Measurements from ENCODE around the gene VKORC1L1.
"Not testable (repeated sequence)": the region's sequence is repeated elsewhere in the genome, so short reads cannot be mapped to it uniquely, and the experiment has no call there.

Gene VKORC1L1

DNA sequence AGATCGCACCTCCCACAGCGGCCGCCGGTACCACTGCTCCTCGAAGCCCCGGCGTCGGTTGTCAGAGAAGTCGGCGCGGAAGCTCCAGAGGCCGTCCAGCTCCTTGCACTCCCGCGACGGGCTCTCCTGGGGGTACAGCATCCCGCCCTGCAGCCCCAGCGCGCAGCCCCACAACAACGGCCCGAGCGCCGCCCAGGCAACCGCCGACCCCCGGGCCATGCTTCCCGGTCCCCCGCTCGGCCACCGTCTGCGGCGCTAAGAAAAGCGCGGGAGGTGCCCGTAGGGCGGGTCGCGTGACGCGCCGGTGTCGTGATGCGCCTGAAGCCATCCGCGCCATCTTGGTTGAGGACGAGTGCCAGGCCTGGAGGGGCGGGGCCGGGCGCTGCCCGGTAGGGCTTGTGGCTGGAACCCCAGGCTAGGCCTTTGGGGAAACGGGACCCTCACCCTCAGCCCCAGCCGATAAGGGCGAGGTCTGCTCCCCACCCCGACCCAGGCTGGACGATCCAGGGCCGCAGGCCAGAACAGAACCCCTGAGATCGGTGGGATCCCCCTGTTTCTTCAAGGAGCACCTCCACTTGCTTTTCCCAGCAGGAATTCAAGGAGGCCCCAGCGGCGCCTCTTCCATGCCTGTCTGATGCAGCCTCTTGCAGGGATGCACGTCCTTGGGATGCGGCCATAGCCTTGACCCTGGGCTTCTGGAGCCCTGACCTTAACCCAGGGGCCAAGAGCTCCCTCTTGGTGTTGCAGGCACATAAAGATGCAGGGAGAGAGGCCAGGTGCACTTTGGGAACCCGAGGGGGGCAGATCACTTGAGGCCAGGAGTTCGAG is 109.3 kb downstream of the VKORC1L1 start, which contains the start of gene GUSB:
Gene GUSB (minus strand): TSS at position 249 of the 828 bp plus-strand sequence. CDS start 30 bp downstream, at position 219.
- DNase-seq (ENCODE audit: low read depth), result peak; percentile 56
- H3K4me3 ChIP-seq (ENCODE audit: low read depth, low read length), result peak within 1 kb of the TSS; percentile 90
- TF ChIP-seq, protein P1, sequence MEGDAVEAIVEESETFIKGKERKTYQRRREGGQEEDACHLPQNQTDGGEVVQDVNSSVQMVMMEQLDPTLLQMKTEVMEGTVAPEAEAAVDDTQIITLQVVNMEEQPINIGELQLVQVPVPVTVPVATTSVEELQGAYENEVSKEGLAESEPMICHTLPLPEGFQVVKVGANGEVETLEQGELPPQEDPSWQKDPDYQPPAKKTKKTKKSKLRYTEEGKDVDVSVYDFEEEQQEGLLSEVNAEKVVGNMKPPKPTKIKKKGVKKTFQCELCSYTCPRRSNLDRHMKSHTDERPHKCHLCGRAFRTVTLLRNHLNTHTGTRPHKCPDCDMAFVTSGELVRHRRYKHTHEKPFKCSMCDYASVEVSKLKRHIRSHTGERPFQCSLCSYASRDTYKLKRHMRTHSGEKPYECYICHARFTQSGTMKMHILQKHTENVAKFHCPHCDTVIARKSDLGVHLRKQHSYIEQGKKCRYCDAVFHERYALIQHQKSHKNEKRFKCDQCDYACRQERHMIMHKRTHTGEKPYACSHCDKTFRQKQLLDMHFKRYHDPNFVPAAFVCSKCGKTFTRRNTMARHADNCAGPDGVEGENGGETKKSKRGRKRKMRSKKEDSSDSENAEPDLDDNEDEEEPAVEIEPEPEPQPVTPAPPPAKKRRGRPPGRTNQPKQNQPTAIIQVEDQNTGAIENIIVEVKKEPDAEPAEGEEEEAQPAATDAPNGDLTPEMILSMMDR (IDR thresholded peaks at IDR 0.05; ENCODE audit: control insufficient read depth, extremely low read depth, insufficient read depth), result no peak

DNA sequence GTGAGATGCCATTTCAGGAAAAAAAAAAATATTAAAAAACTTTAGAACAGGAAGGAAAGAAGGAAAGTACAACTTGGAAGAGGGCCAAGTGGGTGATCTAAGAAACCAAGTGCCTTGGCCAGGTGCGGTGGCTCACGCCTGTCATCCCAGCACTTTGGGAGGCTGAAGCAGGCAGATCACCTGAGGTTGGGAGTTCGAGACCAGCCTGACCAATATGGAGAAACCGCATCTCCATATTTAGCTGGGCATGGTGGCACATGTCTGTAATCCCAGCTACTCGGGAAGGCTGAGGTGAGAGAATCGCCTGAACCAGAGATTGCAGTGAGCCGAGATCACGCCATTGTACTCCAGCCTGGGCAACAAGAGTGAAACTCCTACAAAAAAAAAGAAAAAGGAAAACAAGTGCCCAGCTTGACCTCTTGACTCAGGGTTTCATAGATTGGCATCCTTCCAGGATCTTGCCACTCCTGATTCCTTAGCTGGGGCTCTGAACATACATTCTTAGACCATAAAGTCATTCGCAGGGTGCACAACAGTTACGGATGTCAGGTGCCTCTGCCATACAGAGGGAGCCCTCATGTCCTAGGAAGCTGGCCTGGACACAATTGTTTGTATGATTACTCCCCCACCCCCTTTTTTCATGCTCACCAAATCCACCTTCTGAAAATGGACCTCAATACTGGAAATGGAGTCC is 111.2 kb downstream of the VKORC1L1 start:
- DNase-seq (ENCODE audit: low read depth), result no peak
- no peak overlapping the region for H3K4me3 ChIP-seq (ENCODE audit: low read depth, low read length)
- TF ChIP-seq, protein P1 (IDR thresholded peaks at IDR 0.05; ENCODE audit: control insufficient read depth, extremely low read depth, insufficient read depth), result no peak

- no peak for DNase-seq (ENCODE audit: low read depth)
- TF ChIP-seq, protein P1 (IDR thresholded peaks at IDR 0.05; ENCODE audit: control insufficient read depth, extremely low read depth, insufficient read depth), result no peak
Observed at GRCh38 chr7:65988084-65988483, 115.2 kb downstream of the VKORC1L1 start.

GRCh38 chr7:65988503-65988902 is 115.6 kb downstream of the VKORC1L1 start:
- not testable (repeated sequence) for DNase-seq (ENCODE audit: low read depth); H3K4me3 ChIP-seq (ENCODE audit: low read depth, low read length)

More at GRCh38 chr7:65988084-65988483, 115.2 kb downstream of the VKORC1L1 start:
- H3K4me3 ChIP-seq (ENCODE audit: low read depth, low read length), result no peak overlapping the region

DNA sequence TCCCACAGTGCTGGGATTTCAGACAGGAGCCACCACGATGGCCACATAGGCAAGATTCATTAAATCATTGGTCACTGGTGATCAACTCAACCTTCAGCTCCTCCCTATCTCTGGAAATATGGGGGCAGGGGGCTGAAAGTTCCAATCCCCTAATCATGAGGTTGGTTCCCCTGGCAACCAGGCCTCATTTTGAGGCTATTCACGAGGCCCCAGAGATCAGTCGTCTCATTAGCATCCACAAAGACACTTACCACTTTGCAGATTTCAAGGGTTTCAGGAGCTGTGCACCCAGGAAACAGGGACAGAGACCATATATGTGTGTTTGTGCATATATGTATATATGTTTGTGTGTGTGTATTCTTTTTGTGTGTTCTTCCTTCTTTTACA is 116.8 kb downstream of the VKORC1L1 start:
- H3K4me3 ChIP-seq (ENCODE audit: low read depth, low read length), result no peak overlapping the region
- no peak for DNase-seq (ENCODE audit: low read depth)

GRCh38 chr7:65991829-65992228 is 119.0 kb downstream of the VKORC1L1 start:
- DNase-seq (ENCODE audit: low read depth); H3K4me3 ChIP-seq (ENCODE audit: low read depth, low read length): not testable (repeated sequence)

More for the DNA sequence above, 116.8 kb downstream of the VKORC1L1 start:
- TF ChIP-seq, protein P1 (IDR thresholded peaks at IDR 0.05; ENCODE audit: control insufficient read depth, extremely low read depth, insufficient read depth), result no peak

DNA sequence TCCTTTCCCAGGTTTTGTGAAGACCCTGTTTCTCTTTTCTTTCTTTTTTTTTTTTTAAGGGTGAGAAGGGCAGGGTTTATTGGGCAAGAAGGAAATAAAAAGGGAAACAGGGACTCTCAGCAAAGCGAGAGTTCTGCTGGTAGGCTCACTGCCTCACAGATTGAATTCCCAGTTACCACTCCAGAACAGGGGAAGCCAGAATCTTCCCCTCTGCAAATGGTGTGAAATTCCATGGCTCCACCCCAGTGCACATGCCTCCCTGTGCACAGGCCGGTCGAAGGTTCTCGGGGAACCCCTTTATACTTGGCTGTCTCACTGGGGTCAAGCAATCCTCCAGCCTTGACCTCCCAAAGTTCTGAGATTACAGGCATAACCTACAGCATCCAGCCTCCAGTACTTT is 119.7 kb downstream of the VKORC1L1 start:
- TF ChIP-seq, protein P1 (IDR thresholded peaks at IDR 0.05; ENCODE audit: control insufficient read depth, extremely low read depth, insufficient read depth), result no peak
- H3K4me3 ChIP-seq (ENCODE audit: low read depth, low read length), result no peak overlapping the region
- no peak for DNase-seq (ENCODE audit: low read depth)

- not testable (repeated sequence) for H3K4me3 ChIP-seq (ENCODE audit: low read depth, low read length); DNase-seq (ENCODE audit: low read depth)
Observed at GRCh38 chr7:65994984-65995383, 122.1 kb downstream of the VKORC1L1 start.

DNA sequence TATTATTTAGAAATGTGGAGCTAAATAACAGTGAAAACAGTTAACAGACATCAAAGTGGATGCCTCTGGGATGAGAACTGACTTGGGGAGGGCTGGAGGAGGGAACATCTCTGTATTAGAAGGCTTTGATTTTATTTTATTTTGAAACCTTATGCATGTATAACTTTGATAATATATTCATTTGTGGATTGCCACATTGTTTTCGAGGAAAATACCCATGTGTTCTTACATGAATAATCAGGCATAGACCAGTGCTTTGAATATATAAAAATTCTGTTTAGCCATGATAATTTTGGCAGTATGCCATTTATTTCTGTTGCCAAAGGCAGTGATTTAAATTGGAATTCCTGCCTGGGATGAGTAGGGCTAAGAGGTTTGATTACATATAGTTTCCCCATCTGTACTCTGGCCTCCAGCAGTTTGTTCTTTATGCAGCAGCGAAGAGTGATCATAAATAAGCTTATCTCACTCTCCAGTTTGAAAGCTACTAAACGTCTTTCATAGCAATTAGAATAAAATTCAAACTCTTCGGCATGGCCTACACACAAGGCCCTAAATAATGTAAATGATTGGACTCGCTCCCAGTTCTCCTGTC is 128.0 kb downstream of the VKORC1L1 start:
- DNase-seq (ENCODE audit: low read depth); H3K4me3 ChIP-seq (ENCODE audit: low read depth, low read length): not testable (repeated sequence)

GRCh38 chr7:66005115-66005671 is 132.3 kb downstream of the VKORC1L1 start:
- not testable (repeated sequence) for DNase-seq (ENCODE audit: low read depth); H3K4me3 ChIP-seq (ENCODE audit: low read depth, low read length)

Data from LNCaP clone FGC (cell line).